IPS DF 6.9 (cell line): Measurements from ENCODE around the gene KIAA1958.

Experiments used
- DNase-seq: peaks from one replicate; pipeline ENCODE4 v3.0.0-alpha.2; 2013; ENCODE audit warnings: low read depth, low spot score
- H3K27ac ChIP-seq: one replicate; pipeline ENCODE4 v1.5.1; 2013; ENCODE audit warnings: low read length, control low read depth
- H3K27me3 ChIP-seq: 2 replicates; pipeline ENCODE4 v1.6.1; 2013; ENCODE audit warnings: mild to moderate bottlenecking, low read length; ENCODE audit not compliant: control insufficient read depth, insufficient read depth
- H3K36me3 ChIP-seq: 2 replicates; pipeline ENCODE4 v1.6.1; 2013; ENCODE audit warnings: low read length; ENCODE audit not compliant: control insufficient read depth, insufficient read depth
- H3K4me1 ChIP-seq: 2 replicates; pipeline ENCODE4 v1.6.1; 2013; ENCODE audit warnings: low read length; ENCODE audit not compliant: control insufficient read depth, insufficient read depth
- H3K4me3 ChIP-seq: 2 replicates; pipeline ENCODE4 v1.5.1; 2013; ENCODE audit warnings: mild to moderate bottlenecking, low read length
- H3K9me3 ChIP-seq: 2 replicates; pipeline ENCODE4 v1.6.1; 2013; ENCODE audit warnings: low read length, inconsistent platforms; ENCODE audit not compliant: control insufficient read depth, insufficient read depth
- WGBS: extraction: QIAGEN DNeasy Blood & Tissue Kit; methylation state at CpG from one replicate; pipeline ENCODE4 v1.1.7; 2013; ENCODE audit warnings: mixed read lengths, missing lambda C conversion rate; ENCODE audit not compliant: insufficient read length, insufficient coverage; 5-methylcytosine and 5-hydroxymethylcytosine counted together

KIAA1958 gene

GRCh38 chr9:112717661-112718331 is 231.2 kb downstream of the KIAA1958 start, which contains the start of gene INIP:
Gene INIP, minus strand, starts transcription at chr9:112718117. Its CDS starts 1,632 bp downstream, at chr9:112716485.
- peak within 1 kb of the TSS; percentile 95 for H3K4me3 ChIP-seq
- H3K36me3 ChIP-seq = no peaks in the 10 kb centered on the region
- WGBS = no CpG with 5 or more reads among the region's 51 CpGs
- no peaks in the 10 kb centered on the region for H3K27me3 ChIP-seq
- H3K27ac ChIP-seq = no peak within 1 kb of the TSS
- no peaks in the 10 kb centered on the region for H3K4me1 ChIP-seq
- peak; percentile 95 for DNase-seq
- no peaks in the 10 kb centered on the region for H3K9me3 ChIP-seq
